Ramos (cell line): Measurements from ENCODE around the gene SESN3.
"Not testable (repeated sequence)": the region's sequence is repeated elsewhere in the genome, so short reads cannot be mapped to it uniquely, and the experiment has no call there.

ENCODE experiments used
- in situ Hi-C: fragments of 300-500 bp; cut with MboI; formaldehyde crosslinking; loops from one replicate; pipeline ENCODE4 v1.14.3; 2022; ENCODE audit warnings: low sequenced_read_pairs; ENCODE audit not compliant: unreplicated experiment

The SESN3 gene

GRCh38 chr11:95136747-95137146, 94.3 kb downstream of the SESN3 start:
- in situ Hi-C loops, result not testable (repeated sequence)

GRCh38 chr11:95135880-95136279, 95.1 kb downstream of the SESN3 start:
- in situ Hi-C loops, result no loop called here

- in situ Hi-C loops, result no loop called here
Measured at GRCh38 chr11:95135155-95135554, 95.8 kb downstream of the SESN3 start.

- in situ Hi-C loops, result no loop called here
Measured at GRCh38 chr11:95134491-95134890, 96.5 kb downstream of the SESN3 start.

GRCh38 chr11:95132956-95133355, 98.0 kb downstream of the SESN3 start:
- in situ Hi-C loops, result no loop called here

GRCh38 chr11:95128602-95129001, 102.4 kb downstream of the SESN3 start:
- in situ Hi-C loops, result no loop called here

GRCh38 chr11:95123556-95123955, 107.4 kb downstream of the SESN3 start:
- in situ Hi-C loops, result no loop called here

GRCh38 chr11:95121698-95122097, 109.3 kb downstream of the SESN3 start:
- in situ Hi-C loops, result no loop called here

GRCh38 chr11:95119361-95120060, 111.5 kb downstream of the SESN3 start:
- in situ Hi-C loops, result no loop called here

- in situ Hi-C loops, result no loop called here
Measured at GRCh38 chr11:95115597-95115996, 115.4 kb downstream of the SESN3 start.
